ENCODE data around the gene RPAP3.
A peak's percentile ranks its signal among the peaks of the same experiment; 100 is the strongest.
"Not testable (repeated sequence)": the region's sequence is repeated elsewhere in the genome, so short reads cannot be mapped to it uniquely, and the experiment has no call there.

RPAP3 gene

GRCh38 chr12:47717443-47718193 is 11.8 kb upstream of the RPAP3 start:
- peak; percentile 67 for DNase-seq

DNA sequence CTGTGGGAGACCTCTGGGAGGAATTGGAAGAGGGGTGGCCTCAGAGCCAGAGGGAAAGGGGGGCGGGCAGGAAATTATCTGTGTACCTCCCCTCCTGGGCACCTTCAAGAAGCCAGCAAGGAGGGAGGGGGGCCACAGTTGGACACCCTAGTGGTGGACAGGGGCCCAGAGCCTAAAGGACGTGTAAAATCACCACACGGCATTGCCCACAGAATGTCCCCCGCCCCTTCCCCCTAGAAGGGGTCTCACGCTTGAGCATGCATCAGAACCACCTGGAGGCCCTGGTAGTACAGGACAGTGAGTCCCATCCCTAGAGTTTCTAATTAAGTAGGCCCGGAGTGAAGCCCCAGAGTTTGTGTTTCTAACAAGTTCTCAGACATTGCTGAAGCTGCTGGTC is 11.2 kb upstream of the RPAP3 start:
- no peak for DNase-seq

GRCh38 chr12:47715877-47716548 is 10.2 kb upstream of the RPAP3 start:
- DNase-seq: no peak

DNA sequence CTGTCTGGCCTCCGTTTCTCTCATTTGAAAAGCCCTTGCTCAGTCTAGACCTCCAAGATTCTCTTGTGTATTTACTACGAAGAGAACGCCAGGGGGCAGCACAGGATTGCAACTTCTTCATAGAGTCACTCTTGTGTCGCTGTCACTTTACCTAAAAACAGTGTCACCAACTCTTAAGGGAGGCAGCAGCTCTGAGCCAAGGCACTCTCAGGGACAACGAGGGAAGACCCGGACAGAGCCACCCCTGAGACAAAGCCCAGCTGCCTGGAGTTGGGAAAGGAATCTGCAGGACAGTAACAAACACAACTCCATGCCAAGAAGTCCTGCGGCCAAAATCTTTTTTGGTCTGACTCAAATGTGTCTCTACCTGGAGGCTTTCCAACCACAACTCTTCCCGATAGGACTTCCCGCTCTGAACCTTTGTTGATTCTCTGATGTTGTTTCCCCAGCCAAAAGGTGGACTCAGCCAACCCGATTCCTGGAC is 9.6 kb upstream of the RPAP3 start:
- peak; percentile 39 for DNase-seq

GRCh38 chr12:47714826-47715386 is 9.1 kb upstream of the RPAP3 start:
- DNase-seq: no peak

- DNase-seq: no peak
Measured at GRCh38 chr12:47712171-47712570, 6.3 kb upstream of the RPAP3 start.

- no peak for DNase-seq
Measured at GRCh38 chr12:47711448-47711847, 5.6 kb upstream of the RPAP3 start.

- DNase-seq: no peak
Measured at GRCh38 chr12:47710278-47710677, 4.4 kb upstream of the RPAP3 start.

DNA sequence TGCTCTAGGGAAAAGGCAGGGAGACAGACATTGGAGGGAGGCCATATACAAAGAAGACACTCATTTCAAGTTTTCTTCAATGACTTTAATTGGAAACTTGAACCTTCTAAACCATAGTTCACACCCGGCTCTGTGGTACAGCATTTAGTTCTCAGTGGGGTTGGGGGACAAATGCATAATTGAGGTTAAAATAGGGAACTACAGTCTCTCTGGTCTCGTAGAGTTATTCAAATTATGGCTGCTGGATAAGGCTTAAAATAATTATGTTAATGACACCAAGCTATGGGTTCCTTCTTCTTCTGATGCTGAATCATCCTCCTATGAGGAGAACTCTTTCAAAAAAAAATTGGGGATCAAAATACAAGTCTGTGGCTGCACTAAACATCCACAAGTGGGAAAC is 3.8 kb upstream of the RPAP3 start:
- no peak for DNase-seq

- DNase-seq: no peak
Measured at GRCh38 chr12:47709237-47709636, 3.4 kb upstream of the RPAP3 start.

- DNase-seq: peak; percentile 10
Measured at GRCh38 chr12:47707905-47708543, 2.2 kb upstream of the RPAP3 start.

GRCh38 chr12:47707355-47707754 is 1.5 kb upstream of the RPAP3 start:
- DNase-seq: no peak

- DNase-seq: no peak
Measured at GRCh38 chr12:47705229-47705565, 633 bp downstream of the RPAP3 start.

DNA sequence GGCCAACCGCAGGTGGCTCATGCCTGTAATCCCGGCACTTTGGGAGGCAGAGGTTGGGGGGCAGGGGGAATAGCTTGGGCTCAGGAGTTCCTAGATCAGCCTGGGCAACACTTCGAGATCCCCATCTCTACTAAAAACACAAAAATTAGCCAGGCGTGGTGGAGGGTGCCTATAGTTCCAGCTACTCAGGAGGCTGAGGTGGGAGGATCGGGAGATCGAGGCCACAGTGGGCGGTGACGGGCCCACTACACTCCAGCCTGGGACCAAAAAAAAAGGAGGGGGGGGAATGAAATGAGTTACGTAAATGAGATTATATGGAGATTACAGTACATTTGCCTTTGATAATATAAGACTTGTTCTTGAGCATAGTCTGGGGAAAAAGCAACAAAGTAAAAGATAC is 1.1 kb downstream of the RPAP3 start:
- no peak for DNase-seq

DNA sequence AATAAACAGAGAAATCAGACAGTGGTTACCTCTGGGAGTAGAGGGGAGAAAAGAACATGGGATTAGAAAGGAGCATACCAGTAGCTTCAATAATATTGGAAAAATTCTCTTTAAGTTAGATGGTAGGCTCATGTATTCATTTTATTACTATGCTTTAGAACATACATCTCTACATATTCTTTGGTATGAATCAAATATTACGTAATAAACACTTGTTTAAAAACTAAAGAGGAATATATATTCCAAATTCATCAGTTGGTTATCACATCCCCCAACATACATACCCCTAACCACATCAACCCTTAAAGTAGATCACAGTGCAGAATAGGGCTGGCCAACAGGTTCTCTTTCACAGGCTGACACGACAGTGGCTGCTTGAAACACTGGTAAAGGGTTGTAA is 5.6 kb downstream of the RPAP3 start:
- DNase-seq: no peak

DNA sequence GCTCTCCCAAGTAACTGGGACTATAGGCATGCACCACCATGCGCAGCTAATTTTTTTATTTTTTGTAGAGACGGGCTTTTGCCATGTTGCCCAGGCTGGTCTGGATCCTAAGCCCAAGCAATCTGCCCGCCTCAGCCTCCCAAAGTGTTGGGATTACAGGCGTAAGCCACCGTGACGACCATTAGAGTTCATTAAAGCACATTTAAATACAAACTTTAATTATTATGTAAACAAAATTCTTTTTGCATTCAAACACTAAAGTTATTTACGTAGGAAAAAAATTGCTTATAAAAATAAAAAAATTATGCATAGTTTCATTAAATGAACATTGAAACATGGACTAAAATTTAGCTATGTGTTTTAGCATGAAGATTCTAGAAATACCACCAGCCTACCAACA is 7.2 kb downstream of the RPAP3 start:
- no peak for DNase-seq

DNA sequence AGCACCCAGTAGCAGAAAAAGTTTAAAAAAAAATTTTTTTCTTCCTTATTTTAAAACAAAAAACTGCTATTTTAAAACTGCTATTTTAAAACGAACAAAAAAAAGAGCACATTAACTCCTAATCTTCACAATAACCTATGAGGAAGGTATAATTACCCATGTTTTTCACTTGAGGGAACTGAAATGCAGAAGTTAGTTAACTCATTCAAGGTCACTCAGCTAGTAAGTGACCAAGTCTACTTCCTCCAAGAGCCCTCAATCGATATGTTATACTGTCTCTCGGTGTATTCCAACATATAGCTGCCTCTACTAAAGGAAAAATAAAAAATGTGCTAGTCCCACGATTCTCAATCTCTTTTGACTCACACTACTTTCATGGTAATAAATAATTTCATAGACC is 7.8 kb downstream of the RPAP3 start:
- DNase-seq: no peak

DNA sequence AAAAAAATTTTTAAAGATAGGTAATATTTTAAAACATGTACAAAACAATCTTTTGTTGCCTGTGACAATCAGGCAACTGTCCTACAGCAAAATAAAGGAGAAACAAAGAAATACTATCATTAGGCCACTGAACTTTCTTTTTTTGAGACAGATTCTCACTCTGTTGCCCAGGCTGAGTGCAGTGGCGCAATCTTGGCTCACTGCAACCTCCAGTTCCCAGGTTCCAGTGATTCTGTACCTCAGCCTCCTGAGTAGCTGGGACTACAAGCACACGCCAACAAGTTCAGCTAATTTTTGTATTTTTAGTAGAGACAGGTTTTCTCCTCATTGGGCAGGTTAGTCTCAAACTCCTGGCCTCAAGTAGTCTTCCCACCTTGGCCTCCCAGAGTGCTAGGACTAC is 16.6 kb downstream of the RPAP3 start:
- no peak for DNase-seq

DNA sequence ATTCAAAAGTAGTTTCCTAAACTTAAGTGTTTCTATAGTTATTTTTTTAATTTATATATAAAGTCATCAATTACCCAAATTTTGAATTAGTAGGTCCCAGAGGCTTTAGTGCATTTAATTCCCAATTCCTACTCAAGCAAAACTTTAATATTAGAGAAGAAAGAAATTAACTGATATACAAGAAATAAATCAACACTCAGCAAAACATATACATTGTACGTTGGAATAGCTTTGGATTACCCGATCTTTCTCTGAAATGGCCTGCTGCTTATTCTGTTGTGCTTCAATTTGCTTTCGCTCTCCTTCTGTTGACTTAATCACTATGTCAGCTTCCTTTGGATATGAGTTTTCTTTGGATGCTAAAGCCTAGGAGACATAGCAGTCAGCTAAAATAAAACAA is 18.2 kb downstream of the RPAP3 start:
- DNase-seq: no peak

DNA sequence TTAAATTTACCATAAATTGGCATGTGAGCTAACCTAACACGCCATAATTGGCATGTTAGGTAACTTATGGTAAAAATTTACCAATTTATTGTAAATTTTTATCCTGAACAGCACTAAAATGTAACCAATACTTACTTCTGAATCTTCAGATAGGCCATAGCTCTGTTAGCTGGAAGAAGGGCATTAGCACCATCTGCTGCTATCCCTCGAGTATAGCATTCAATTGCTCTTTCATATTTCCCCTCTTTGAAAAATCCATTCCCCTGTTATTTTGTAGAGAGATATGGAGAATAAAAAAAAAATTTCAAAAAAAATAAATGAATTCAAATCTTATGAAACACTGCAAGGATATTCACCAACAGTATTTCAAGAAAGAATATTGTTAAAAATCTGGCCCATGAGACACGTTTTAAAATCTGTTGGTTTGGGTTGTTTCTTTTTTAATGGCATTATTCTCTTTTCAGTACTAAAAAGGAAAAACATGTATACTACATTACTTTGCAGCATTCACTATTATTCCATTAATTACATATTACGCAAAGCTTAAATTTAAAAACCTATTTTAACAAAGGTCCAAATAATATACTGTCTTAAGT is 19.1 kb downstream of the RPAP3 start:
- DNase-seq: no peak

- no peak for DNase-seq
Measured at GRCh38 chr12:47679785-47680184, 26.0 kb downstream of the RPAP3 start.

DNA sequence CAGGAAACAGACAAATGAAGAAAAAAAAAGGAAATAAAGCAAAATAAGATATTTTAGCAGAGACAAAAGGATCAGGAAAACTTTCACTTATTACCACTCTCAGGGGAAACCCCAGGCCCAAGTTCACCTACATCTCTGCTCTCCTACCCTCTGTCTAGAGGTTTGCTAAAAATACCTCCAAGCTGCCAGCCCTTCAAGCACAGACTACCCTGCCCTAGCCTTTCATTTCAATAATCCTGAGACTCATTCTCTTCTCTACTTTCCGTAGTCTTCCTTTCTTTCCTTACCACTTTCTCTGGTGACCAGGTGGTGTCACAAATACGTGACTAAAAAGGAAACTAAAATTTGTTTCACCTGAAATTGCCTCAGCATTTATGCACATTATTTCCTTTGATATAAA is 33.8 kb downstream of the RPAP3 start:
- no peak for DNase-seq

- not testable (repeated sequence) for DNase-seq
Measured at GRCh38 chr12:47667935-47668334, 37.9 kb downstream of the RPAP3 start.
